Measurements from ENCODE around the gene AFF3. TPM values are rescaled to one million over a fixed set of nuclear protein-coding genes. Genes with fewer than 3 reads are reported as not detected.

The AFF3 gene
- total and polyA plus RNA-seq, 8 donors = 1.4 to 78.8 (median 14.7) TPM

GRCh38 chr2:100126201-100126600 lies 16.2 kb downstream of the AFF3 start:
- peak in 1 of 2 donors; percentile 51 for DNase-seq
- H3K4me3 ChIP-seq = no peak overlapping the region
- H3K27me3 ChIP-seq = no peaks in the 10 kb centered on the region
- no peaks in the 10 kb centered on the region for H3K9me3 ChIP-seq
- no peaks in the 10 kb centered on the region for H3K4me1 ChIP-seq
- WGBS, 5 donors = 47 to 57% (median 51%) methylated on average over 8 of the region's 8 CpGs
- no peak for TF ChIP-seq POLR2A (IDR thresholded peaks at IDR 0.05)
- no peak for TF ChIP-seq CTCF (IDR thresholded peaks at IDR 0.05)
- TF ChIP-seq EP300 (IDR thresholded peaks at IDR 0.05) = no peak
- TF ChIP-seq POLR2AphosphoS5 (IDR thresholded peaks at IDR 0.05) = no peak
- intact Hi-C loops (cut with DNase I; ENCODE audit: low total_unique reads) = no loop called here
- H3K27ac ChIP-seq = no peak overlapping the region
- no peaks in the 10 kb centered on the region for H3K36me3 ChIP-seq

- Histone ChIP-seq H3K9me3 (no peaks in the 10 kb centered on the region), H3K4me3 (no peak overlapping the region), H3K27ac (no peak overlapping the region), H3K4me1 (no peaks in the 10 kb centered on the region), H3K27me3 (no peaks in the 10 kb centered on the region), H3K36me3 (no peaks in the 10 kb centered on the region)
- intact Hi-C loops (cut with DNase I; ENCODE audit: low total_unique reads) = no loop called here
- DNase-seq = no peak
- WGBS, 5 donors = 64 to 83% (median 75%) methylated on average over 2 of the region's 2 CpGs
- TF ChIP-seq EP300 (IDR thresholded peaks at IDR 0.05) (no peak), POLR2AphosphoS5 (IDR thresholded peaks at IDR 0.05) (no peak), CTCF (IDR thresholded peaks at IDR 0.05) (no peak), POLR2A (IDR thresholded peaks at IDR 0.05) (no peak)
These were observed 16.8 kb downstream of the AFF3 start for GRCh38 chr2:100125626-100126025.

GRCh38 chr2:100124761-100125160 lies 17.6 kb downstream of the AFF3 start:
- Histone ChIP-seq H3K4me3 (no peak overlapping the region), H3K9me3 (no peaks in the 10 kb centered on the region), H3K4me1 (no peaks in the 10 kb centered on the region), H3K27me3 (no peaks in the 10 kb centered on the region), H3K27ac (no peak overlapping the region), H3K36me3 (no peaks in the 10 kb centered on the region)
- no peak for TF ChIP-seq POLR2A (IDR thresholded peaks at IDR 0.05)
- no peak for TF ChIP-seq EP300 (IDR thresholded peaks at IDR 0.05)
- no peak for TF ChIP-seq POLR2AphosphoS5 (IDR thresholded peaks at IDR 0.05)
- TF ChIP-seq CTCF (IDR thresholded peaks at IDR 0.05) = no peak
- intact Hi-C loops (cut with DNase I; ENCODE audit: low total_unique reads) = no loop called here
- WGBS, 5 donors = 73 to 95% (median 85%) methylated on average over 1 of the region's 1 CpG
- DNase-seq = no peak

- intact Hi-C loops (cut with DNase I; ENCODE audit: low total_unique reads) = no loop called here
- 83 to 92% (median 87%) methylated on average over 4 of the region's 4 CpGs for WGBS, 5 donors
These were observed 21.2 kb downstream of the AFF3 start for GRCh38 chr2:100121124-100121718.

More at GRCh38 chr2:100121124-100121718, 21.2 kb downstream of the AFF3 start:
- H3K27me3 ChIP-seq = no peaks in the 10 kb centered on the region
- no peak for DNase-seq
- no peak overlapping the region for H3K4me3 ChIP-seq
- TF ChIP-seq EP300 (IDR thresholded peaks at IDR 0.05) = no peak
- no peak for TF ChIP-seq POLR2A (IDR thresholded peaks at IDR 0.05)
- no peak for TF ChIP-seq CTCF (IDR thresholded peaks at IDR 0.05)
- no peak for TF ChIP-seq POLR2AphosphoS5 (IDR thresholded peaks at IDR 0.05)
- H3K36me3 ChIP-seq = no peaks in the 10 kb centered on the region
- peaks cover 0 to 4% (median 0%) of the 10 kb centered on the region in 4 donors for H3K9me3 ChIP-seq
- no peak overlapping the region for H3K27ac ChIP-seq
- H3K4me1 ChIP-seq = peaks cover 0 to 8% (median 3%) of the 10 kb centered on the region in 4 donors

Measured in stomach (tissue), 9 donors.